Neural progenitor cell (in vitro differentiated cells): ENCODE measurements around the gene UBN1. TPM values are rescaled to one million over a fixed set of nuclear protein-coding genes. Genes with fewer than 3 reads are reported as not detected.

ENCODE experiments used
- DNase-seq: peaks from one replicate; pipeline ENCODE4 v3.0.0-alpha.2; 2016; ENCODE audit warnings: low spot score
- H2AFZ ChIP-seq: fragments of 200-600 bp; sonication (generic); replicated peaks from 2 replicates; pipeline ENCODE4 v1.6.1; 2016; ENCODE audit warnings: antibody characterized with exemption
- H3F3A ChIP-seq: fragments of 200-600 bp; sonication (generic); 2 replicates; pipeline ENCODE4 v1.6.1; 2016; ENCODE audit warnings: antibody characterized with exemption, low read depth
- H3K27ac ChIP-seq: fragments of 200-600 bp; sonication (generic); 2 replicates; pipeline ENCODE4 v1.5.1; 2016; ENCODE audit warnings: mild to moderate bottlenecking
- H3K27me3 ChIP-seq: fragments of 200-600 bp; sonication (generic); 2 replicates; pipeline ENCODE4 v1.6.1; 2016; ENCODE audit warnings: mild to moderate bottlenecking, moderate library complexity
- H3K36me3 ChIP-seq: fragments of 200-600 bp; sonication (generic); 2 replicates; pipeline ENCODE4 v1.5.1; 2016
- H3K4me1 ChIP-seq: fragments of 200-600 bp; sonication (generic); 2 replicates; pipeline ENCODE4 v1.6.1; 2016; ENCODE audit warnings: mixed run types
- H3K4me2 ChIP-seq: fragments of 200-600 bp; sonication (generic); 2 replicates; pipeline ENCODE4 v1.6.1; 2016
- H3K4me3 ChIP-seq: fragments of 200-600 bp; sonication (generic); 2 replicates; pipeline ENCODE4 v1.5.1; 2016
- H3K79me2 ChIP-seq: fragments of 200-600 bp; sonication (generic); 2 replicates; pipeline ENCODE4 v1.6.1; 2016; ENCODE audit warnings: low read depth
- H3K9ac ChIP-seq: fragments of 200-600 bp; sonication (generic); 2 replicates; pipeline ENCODE4 v1.6.1; 2016
- H3K9me3 ChIP-seq: fragments of 200-600 bp; sonication (generic); 2 replicates; pipeline ENCODE4 v1.5.1; 2016; ENCODE audit warnings: low read depth
- H4K20me1 ChIP-seq: fragments of 200-600 bp; sonication (generic); 2 replicates; pipeline ENCODE4 v1.6.1; 2016; ENCODE audit warnings: low read depth
- H3K27ac Mint-ChIP-seq: 3 replicates; pipeline ENCODE4 v1.8.0; 2021; ENCODE audit warnings: mixed read lengths
- H3K27me3 Mint-ChIP-seq: 2 replicates; pipeline ENCODE4 v1.8.0; 2022; ENCODE audit warnings: low read depth, mild to moderate bottlenecking, inconsistent platforms, moderate library complexity, mixed read lengths; ENCODE audit not compliant: insufficient read depth
- H3K36me3 Mint-ChIP-seq: 3 replicates; pipeline ENCODE4 v1.8.0; 2021; ENCODE audit warnings: mixed read lengths
- H3K4me1 Mint-ChIP-seq: 3 replicates; pipeline ENCODE4 v1.8.0; 2021; ENCODE audit warnings: mixed read lengths
- H3K4me3 Mint-ChIP-seq: 3 replicates; pipeline ENCODE4 v1.8.0; 2021; ENCODE audit warnings: mild to moderate bottlenecking, moderate library complexity, mixed read lengths
- H3K9me3 Mint-ChIP-seq: 3 replicates; pipeline ENCODE4 v1.8.0; 2020; ENCODE audit warnings: mixed read lengths
- CTCF ChIP-seq: fragments of 200-600 bp; sonication (generic); IDR thresholded peaks from 2 replicates; pipeline ENCODE4 v1.5.1; 2017; ENCODE audit warnings: antibody characterized with exemption, mild to moderate bottlenecking
- EZH2 ChIP-seq: fragments of 200-600 bp; sonication (generic); IDR thresholded peaks from 2 replicates; pipeline ENCODE4 v1.6.1; 2017; ENCODE audit warnings: antibody characterized with exemption, mild to moderate bottlenecking, moderate library complexity
- EZH2phosphoT487 ChIP-seq: fragments of 200-600 bp; sonication (generic); IDR thresholded peaks from 2 replicates; pipeline ENCODE4 v1.6.1; 2017; ENCODE audit warnings: antibody characterized with exemption
- total RNA-seq: library from RNA; depleted of rRNA; stranded (reverse); fragments of >200 nt; gene quantifications from 2 replicates; pipeline ENCODE4 v1.2.3, GENCODE V29; 2015; ENCODE audit warnings: low replicate concordance

UBN1 gene
- total RNA-seq, 1 donor from 2014 or later, result 28.4 TPM

GRCh38 chr16:4900036-4900435 lies 52.8 kb downstream of the UBN1 start:
- H3K27ac ChIP-seq, result no peak overlapping the region
- DNase-seq, result no peak
- no peaks in the 10 kb centered on the region for H3K79me2 ChIP-seq
- no peaks in the 10 kb centered on the region for H3K4me1 ChIP-seq
- no peaks in the 10 kb centered on the region for H3K36me3 ChIP-seq
- Mint-ChIP-seq H3K4me3 (no peak overlapping the region), H3K27ac (no peak overlapping the region), H3K36me3 (no peaks in the 10 kb centered on the region), H3K9me3 (peaks cover 2% of the 10 kb centered on the region), H3K27me3 (peaks cover 3% of the 10 kb centered on the region), H3K4me1 (no peaks in the 10 kb centered on the region)
- H3F3A ChIP-seq, result no peaks in the 10 kb centered on the region
- H3K27me3 ChIP-seq, result no peaks in the 10 kb centered on the region
- no peaks in the 10 kb centered on the region for H3K9me3 ChIP-seq
- H4K20me1 ChIP-seq, result no peaks in the 10 kb centered on the region
- TF ChIP-seq EZH2 (no peak), CTCF (no peak), EZH2phosphoT487 (no peak)
- no peak overlapping the region for H3K4me3 ChIP-seq
- no peak overlapping the region for H2AFZ ChIP-seq
- H3K4me2 ChIP-seq, result no peak overlapping the region
- H3K9ac ChIP-seq, result no peak overlapping the region

GRCh38 chr16:4900750-4901149 lies 53.5 kb downstream of the UBN1 start:
- no peaks in the 10 kb centered on the region for H3K36me3 ChIP-seq
- no peaks in the 10 kb centered on the region for H3K27me3 ChIP-seq
- H4K20me1 ChIP-seq, result no peaks in the 10 kb centered on the region
- H3K9me3 Mint-ChIP-seq, result peaks cover 2% of the 10 kb centered on the region
- H3K4me1 ChIP-seq, result no peaks in the 10 kb centered on the region
- no peaks in the 10 kb centered on the region for H3K9me3 ChIP-seq
- H3K4me2 ChIP-seq, result no peak overlapping the region
- no peak for TF ChIP-seq CTCF
- no peak for TF ChIP-seq EZH2phosphoT487
- no peak for TF ChIP-seq EZH2
- H3K79me2 ChIP-seq, result no peaks in the 10 kb centered on the region
- no peak for DNase-seq
- H3K36me3 Mint-ChIP-seq, result no peaks in the 10 kb centered on the region
- no peak overlapping the region for H3K27ac Mint-ChIP-seq
- H3K4me3 ChIP-seq, result no peak overlapping the region
- no peak overlapping the region for H3K9ac ChIP-seq
- H3K4me3 Mint-ChIP-seq, result no peak overlapping the region
- H3K4me1 Mint-ChIP-seq, result no peaks in the 10 kb centered on the region
- H3K27me3 Mint-ChIP-seq, result peaks cover 3% of the 10 kb centered on the region
- H2AFZ ChIP-seq, result no peak overlapping the region
- H3F3A ChIP-seq, result no peaks in the 10 kb centered on the region
- no peak overlapping the region for H3K27ac ChIP-seq

GRCh38 chr16:4902038-4902437 lies 54.8 kb downstream of the UBN1 start:
- TF ChIP-seq EZH2 (no peak), EZH2phosphoT487 (no peak), CTCF (no peak)
- Mint-ChIP-seq H3K27ac (no peak overlapping the region), H3K4me1 (no peaks in the 10 kb centered on the region), H3K9me3 (peaks cover 2% of the 10 kb centered on the region), H3K4me3 (no peak overlapping the region), H3K36me3 (no peaks in the 10 kb centered on the region), H3K27me3 (peaks cover 3% of the 10 kb centered on the region)
- no peaks in the 10 kb centered on the region for H3K36me3 ChIP-seq
- H3K27me3 ChIP-seq, result no peaks in the 10 kb centered on the region
- H3K27ac ChIP-seq, result no peak overlapping the region
- no peaks in the 10 kb centered on the region for H3K9me3 ChIP-seq
- no peaks in the 10 kb centered on the region for H4K20me1 ChIP-seq
- no peak overlapping the region for H2AFZ ChIP-seq
- no peaks in the 10 kb centered on the region for H3K4me1 ChIP-seq
- H3F3A ChIP-seq, result no peaks in the 10 kb centered on the region
- H3K4me3 ChIP-seq, result no peak overlapping the region
- H3K9ac ChIP-seq, result no peak overlapping the region
- no peak overlapping the region for H3K4me2 ChIP-seq
- no peaks in the 10 kb centered on the region for H3K79me2 ChIP-seq
- no peak for DNase-seq
